GM21447 (cell line): ENCODE data around the gene FRMD8.
"Not testable (repeated sequence)": the region's sequence is repeated elsewhere in the genome, so short reads cannot be mapped to it uniquely, and the experiment has no call there.

Source experiments
- ATAC-seq: cut with Tn5 transposase; IDR thresholded peaks from one replicate; pipeline ENCODE4 v1.9.1; 2021; ENCODE audit not compliant: unreplicated experiment

FRMD8 gene

DNA sequence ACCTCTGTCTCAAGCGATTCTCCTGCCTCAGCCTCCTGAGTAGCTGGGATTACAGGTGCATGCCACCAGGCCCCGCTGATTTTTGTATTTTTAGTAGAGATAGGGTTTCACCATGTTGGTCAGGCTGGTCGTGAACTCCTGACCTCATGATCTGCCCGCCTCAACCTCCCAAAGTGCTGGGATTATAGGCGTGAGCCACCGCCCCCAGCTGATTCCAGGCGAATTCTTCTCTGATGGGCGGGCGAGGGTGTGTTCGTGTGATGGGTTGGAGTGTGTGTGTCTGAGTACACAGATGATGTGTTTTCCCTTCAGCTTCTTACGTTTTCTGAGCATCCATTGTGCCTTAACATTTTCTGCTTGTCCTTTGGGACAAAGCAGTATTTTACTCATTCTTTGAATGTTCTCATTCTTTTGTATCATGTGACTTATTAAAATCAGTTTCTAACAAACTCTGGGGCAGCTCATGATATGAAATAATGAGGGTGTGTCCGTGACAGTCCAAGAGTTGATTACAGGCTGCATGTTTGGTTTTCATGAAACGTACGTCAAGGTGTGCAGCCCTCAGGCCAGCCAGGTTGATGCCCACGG is 26.7 kb downstream of the FRMD8 start:
- not testable (repeated sequence) for ATAC-seq

DNA sequence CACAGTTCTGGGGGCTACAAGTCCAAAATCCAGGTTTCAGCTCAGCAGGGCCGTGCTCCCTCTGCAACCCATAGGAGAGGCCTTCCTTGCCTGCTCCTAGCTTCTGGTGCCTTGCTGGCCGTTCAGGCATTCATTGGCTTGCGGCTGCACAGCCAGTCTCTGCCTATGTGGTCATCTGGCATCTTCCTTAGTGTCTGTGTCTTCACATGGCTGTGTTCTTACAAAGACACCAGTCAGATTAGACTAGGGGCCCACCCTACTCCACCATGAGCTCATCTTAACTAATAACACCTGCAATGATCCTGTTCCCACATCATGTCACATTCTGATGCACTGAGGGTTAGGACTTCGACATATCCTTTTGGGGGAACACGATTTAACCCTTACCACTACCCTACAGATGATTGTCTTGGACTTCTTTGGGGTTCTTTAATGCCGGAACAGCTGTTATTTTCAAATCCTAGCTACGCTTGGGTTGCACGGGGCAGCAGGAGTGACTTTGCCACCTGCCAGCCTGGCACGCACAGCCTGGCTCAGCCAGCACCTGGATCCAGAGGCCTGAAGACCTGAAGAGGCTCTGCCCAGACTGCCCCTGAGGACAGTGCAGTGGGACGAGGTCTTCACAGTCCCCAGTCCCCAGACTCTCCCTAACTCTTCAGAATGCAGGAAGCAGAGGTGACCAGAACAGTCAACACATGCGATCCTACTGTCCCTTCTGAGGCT is 28.5 kb downstream of the FRMD8 start:
- no peak for ATAC-seq

DNA sequence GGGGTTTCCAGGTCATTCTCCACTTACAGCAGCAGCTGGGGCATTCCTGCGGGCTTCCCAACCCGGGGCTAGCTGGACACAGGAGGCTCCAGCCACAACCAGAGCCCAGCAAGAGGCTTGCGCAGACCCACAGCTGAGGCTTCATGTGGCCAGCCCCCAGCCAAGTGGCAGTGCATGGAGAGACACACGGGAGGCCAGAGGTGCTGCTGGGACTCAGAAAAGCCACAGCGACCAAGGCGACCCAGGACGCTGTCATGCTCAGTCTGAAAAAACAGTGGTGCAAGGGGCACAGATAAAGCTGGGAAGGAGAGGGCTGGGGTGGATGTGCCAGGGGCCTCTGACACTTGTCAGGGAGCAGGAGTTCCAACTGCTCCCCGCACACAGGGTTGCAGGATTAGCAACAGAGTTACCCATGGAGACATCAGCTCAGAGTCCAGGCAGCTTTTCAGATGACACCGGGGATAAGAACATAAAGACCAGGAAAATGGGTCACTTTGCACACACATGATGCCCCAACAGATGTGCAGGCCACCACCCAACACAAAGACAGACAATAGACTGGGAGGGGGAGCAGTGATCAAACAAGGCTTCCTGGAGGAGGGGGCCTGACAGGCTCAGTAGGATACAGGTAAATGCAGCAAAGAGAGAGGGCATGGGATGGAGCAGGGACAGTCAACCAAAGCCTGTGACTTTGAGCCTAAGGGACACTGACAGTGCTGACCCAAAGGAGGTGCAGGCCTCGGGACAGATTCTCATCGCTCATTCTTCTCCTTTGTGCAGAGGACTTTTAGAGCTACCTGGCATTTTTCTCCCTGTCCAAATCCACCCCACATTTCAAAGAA is 29.3 kb downstream of the FRMD8 start:
- no peak for ATAC-seq

DNA sequence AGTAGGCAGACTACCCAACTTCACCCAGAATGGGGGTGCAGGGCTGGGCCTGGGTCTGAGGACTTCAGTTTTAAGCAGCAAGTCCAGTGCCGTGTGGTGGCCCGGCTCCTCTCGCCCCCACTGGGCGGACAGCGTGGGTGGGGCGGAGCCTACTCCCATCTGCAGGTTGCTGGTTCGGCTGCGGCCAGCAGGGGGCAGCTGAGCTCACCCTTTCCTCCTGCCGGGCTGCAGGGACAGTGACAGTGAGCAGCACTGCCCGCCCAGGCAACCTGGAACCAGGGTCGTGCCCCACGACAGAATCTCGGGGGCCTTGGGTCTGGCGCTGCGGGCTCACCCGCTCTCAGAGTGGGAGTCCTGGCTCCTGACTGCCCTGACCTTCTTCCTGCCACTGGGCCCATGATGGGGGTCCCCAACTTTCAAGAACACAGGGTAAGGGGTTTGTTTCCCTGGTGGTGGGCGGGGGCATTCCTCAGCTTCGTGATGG is 29.9 kb downstream of the FRMD8 start:
- ATAC-seq: no peak

DNA sequence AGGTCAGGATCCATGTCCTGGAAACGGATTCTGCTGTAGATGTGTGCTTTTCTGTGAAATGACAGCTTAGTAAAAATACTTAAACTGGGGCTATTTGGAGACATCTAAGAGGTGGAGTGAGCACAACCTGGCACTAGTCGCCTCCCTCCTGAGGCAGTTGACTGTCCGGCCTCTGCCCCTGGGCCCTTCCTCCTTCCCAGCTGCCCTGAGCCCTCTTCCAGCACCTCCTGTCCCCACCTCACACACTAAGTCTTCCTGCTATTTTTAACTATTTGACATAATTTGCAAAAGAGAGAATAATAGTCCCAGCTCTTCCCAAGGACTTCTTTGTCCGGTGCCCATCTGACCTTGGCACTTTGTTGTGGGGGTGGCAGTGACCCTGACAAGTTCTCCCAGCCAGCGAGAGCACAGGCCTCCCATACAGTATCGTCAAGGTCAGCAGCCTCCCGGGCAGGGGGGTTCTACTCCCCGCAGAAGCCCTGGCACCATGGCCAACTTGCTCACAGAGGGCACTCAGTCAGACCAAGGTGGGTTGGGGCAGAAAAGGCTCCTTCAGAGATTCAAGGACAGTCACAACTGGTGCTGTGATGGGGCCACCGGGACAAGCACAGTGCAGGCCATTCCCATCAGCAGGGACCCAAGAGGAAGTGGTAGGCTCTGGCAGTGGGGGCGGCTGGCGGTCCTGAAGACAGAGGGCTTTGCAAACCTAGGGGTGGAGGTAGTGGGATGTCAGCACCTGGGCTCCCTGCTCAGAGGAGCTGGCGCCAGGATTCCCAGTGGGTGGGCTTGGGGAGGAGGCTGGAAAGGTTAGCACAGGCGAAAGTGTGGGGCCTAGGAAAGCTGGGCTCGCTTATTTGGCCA is 30.6 kb downstream of the FRMD8 start:
- ATAC-seq: no peak

DNA sequence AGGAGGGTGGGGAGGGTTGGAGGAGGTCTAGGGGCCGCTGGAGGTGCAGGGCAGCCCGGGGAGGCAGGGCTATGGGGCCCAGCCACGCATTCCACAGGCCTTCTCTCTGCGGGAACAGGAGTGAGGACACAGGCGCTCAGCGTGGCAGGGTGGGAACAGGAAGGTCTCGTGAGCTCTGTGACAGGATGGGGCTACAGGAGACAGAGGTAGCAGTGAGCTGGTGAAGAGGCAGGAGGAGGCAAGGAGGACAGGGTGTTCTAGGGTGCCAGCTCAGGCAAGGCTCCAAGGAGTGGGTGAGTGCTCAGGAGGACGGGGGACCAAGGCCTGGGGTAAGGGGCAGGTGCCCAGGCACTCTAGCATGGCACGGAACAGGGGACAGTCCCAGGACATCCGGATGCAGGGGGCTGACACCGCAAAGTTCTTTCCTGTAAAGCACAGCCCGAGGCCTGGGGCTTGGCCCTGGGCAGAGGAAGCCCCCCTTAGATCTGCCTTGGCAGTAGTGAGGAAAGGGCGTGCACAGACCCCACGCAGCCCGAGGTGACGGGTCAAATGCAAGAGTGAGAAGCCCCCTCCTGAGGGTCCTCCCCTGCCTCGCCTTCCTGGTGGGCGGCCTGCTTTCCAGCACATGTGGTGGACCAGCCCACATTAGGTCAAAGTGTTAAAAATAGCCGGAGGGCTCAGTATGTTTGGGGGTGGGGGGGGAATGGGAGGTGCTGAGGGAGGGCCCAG is 31.4 kb downstream of the FRMD8 start:
- ATAC-seq: no peak

DNA sequence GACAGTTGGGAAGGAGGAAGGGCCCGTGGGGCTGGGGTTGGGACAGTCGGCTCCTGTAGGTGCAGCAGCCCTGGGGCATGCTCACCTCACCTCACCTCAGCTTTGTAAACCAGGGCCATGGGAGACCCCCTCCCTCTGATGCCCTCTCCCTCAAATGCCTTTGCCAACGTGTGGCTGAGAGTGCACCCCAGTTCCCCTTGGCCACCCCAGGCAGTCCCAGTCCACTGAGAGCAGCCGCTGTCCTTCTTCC is 31.9 kb downstream of the FRMD8 start:
- peak; percentile 2 for ATAC-seq

DNA sequence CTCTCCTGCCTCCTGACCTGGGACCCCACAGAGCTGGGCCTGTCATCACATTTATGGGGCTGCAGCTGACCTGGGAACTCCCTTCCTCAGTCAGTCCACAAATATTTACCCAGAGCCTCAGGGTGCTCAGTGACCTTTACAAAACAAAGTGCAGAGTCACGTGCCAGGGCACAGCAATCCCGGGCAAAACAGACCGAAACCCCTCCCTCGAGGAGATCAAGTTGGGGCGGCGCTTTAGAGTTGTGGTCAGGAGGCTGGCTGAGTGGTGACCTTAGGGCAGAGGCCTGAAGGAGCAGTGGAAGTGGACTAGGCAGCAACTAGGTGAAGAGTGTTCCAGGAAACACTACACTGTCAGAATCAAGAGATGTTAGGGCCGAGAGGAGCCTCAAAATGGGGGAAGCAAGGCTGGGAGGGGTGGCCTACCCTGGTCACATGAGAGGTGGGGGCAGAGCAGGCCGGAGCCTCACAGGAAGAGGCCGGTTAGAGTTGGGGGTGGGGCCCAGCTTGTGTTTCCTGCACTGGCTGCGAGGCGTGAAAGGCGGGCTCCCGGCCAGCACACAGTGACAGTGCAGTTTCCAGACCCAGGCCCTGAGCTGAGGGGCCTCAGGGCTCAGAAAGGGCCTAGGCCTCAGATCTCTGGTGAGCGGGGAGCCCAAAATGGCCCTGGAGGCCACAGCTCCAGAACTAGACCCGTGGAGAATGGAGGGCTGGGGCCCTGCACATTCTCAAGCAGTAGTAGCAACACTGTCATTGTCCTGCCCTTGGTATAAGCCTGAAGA is 32.4 kb downstream of the FRMD8 start:
- peak; percentile 35 for ATAC-seq

DNA sequence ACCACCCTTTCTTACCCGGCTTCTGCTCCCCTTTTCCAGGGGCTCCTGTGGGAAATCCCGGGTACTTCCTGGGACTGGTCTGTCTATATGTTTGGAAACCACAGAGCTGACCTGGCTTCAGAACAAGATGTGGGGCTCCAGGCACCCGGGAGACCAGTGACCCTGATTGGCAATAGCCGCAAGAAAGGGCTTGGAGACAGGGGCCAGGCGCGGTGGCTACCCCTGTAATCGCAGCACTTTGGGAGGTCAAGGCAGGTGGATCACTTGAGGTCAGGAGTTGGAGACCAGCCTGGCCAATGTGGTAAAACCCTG is 33.0 kb downstream of the FRMD8 start:
- ATAC-seq: no peak

DNA sequence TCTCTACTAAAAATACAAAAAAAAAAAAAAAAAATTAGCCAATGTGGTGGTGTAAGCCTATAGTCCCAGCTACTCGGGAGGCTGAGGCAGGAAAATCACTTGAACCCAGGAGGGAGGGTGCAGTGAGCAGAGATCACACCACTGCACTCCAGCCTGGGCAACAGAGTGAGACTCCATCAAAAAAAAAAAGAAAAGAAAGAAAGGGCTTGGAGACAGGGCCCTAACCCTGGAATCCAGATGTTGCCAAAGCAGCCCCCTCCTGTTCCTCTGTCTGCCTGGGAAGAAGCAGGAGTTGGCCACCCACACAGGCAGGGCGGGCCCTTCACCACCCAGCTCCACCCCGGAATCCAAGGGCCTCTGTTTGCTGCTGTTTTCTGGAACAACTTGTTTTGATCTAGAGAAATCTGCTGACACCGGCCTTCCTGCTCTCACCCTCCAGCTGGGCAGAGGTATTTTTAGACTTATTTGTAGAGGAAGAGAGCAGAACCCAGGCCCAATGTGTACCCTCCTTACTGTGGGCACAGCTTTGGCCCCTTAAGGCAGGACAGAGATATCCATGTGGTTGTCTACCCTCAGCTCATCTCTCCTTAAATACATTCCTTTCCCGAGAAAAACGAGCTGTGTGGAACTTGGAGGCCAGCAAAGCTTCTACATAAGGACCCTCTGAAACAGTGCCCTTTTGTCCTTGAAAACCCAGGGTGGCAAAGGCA is 33.5 kb downstream of the FRMD8 start:
- no peak for ATAC-seq

DNA sequence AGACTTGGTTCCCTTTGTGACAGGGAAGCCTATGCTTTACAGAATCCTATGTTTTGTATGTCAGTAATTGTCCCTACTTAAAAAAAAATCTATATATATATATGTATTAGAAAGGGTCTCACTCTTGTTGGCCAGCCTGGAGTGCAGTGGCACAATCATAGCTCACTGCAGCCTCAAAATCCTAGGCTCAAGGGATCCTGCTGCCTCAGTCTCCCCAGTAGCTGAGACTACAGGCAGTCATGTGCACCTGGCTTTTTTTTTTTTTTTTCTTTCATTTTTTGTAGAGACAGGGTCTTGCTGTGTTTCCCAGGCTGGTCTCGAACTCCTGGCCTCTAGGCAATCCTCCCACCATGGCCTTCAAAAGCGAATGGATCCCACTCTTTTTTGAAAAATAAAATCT is 34.1 kb downstream of the FRMD8 start:
- ATAC-seq: no peak

DNA sequence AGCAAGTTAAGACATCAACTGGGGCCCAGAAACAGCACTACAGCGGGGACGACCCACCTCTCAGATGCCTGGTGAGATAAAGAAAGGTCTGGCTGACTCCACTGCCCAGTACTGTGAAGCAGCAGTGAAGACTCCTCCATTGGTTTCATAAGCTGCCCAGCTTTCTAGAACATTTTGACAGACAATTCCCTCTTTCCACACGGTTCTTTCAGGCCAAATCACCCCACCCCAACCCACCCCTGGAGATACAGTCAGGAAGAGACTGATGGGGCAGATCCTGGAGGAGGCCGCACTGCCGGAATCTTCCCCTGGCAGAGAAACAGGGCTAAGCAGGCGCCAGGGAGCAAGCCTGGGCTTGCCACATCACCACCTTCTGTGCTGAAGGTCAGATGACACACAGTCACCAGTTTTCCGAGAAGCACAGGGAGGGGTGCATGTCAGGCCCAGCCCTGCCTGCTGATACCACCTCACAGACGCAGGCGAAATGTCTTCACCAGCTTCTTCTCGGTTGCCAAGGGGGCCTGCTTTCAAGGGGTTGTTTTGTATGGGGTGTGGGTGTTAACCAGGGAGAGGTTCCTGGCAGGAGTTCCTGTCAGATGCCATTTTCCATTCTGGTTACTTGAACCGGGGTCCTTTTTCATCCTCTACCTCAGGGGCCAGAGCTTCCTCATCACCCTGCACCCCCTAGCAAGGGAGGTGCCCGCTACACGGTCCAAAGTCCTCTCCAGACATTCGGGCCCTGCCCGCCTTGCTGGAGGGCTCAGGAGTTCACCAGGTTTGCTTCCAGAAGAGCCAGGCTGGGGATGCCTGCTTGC is 34.7 kb downstream of the FRMD8 start:
- no peak for ATAC-seq

DNA sequence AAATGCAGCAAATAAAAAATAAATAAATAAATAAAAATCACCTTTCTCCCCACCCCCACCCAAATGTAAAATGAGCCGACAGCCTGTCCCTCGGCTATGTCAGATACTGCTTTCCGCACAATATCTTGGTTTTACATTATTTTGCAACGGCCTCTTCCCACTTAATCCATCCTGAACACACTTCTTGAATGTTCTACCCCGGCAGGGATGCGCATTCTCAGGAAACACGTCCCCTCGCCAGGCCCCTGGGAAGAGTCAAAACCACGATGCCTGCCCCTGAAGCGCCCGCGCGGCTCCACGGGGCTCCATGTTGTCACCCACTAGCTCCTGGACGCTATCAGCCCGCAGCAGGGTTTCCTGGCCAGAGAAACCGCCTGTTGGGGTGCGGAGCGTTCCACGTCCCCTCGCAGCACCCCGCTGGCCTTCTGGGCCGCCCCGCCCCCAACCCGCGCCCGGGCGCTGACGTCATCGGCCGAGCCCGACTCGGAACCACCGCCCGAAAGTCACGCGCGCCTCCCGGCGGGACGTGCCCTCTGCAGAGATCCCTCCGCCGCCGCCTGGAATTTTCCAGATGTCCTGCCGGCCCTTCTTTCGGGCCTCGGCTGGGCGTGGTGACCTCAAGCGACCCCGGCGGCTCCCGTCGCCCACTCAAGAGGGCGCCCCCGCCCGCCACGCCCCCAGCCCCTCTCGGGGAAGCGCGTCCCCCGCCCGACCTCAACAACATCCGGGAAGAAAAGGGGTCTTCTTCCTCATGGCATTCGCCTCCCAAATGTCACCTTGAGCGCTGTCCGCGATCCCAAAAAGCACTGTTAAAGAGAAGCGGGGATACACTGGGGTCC is 35.6 kb downstream of the FRMD8 start:
- ATAC-seq: no peak

DNA sequence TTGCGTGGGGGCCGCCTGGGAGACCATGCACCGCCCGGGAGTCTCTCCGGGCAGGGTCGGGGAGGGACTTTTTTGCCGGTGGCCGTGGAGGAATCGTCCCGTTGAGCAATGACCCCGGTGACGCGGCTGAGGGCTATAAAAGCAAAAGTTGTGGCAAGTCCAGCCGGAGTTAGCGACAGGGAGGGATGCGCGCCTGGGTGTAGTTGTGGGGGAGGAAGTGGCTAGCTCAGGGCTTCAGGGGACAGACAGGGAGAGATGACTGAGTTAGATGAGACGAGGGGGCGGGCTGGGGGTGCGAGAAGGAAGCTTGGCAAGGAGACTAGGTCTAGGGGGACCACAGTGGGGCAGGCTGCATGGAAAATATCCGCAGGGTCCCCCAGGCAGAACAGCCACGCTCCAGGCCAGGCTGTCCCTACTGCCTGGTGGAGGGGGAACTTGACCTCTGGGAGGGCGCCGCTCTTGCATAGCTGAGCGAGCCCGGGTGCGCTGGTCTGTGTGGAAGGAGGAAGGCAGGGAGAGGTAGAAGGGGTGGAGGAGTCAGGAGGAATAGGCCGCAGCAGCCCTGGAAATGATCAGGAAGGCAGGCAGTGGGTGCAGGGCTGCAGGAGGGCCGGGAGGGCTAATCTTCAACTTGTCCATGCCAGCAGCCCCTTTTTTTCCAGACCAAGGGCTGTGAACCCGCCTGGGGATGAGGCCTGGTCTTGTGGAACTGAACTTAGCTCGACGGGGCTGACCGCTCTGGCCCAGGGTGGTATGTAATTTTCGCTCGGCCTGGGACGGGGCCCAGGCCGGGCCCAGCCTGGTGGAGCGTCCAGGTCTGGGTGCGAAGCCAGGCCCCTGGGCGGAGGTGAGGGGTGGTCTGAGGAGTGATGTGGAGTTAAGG is 36.4 kb downstream of the FRMD8 start, which contains the start of gene NEAT1:
NEAT1 (plus strand) TSS at position 166 of the 883 bp plus-strand sequence.
- no peak for ATAC-seq

DNA sequence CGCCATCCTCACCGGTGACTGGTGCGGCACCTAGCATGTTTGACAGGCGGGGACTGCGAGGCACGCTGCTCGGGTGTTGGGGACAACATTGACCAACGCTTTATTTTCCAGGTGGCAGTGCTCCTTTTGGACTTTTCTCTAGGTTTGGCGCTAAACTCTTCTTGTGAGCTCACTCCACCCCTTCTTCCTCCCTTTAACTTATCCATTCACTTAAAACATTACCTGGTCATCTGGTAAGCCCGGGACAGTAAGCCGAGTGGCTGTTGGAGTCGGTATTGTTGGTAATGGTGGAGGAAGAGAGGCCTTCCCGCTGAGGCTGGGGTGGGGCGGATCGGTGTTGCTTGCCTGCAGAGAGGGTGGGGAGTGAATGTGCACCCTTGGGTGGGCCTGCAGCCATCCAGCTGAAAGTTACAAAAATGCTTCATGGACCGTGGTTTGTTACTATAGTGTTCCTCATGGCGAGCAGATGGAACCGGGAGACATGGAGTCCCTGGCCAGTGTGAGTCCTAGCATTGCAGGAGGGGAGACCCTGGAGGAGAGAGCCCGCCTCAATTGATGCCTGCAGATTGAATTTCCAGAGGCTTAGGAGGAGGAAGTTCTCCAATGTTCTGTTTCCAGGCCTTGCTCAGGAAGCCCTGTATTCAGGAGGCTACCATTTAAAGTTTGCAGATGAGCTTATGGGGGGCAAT is 37.2 kb downstream of the FRMD8 start:
- no peak for ATAC-seq
